Cardiac septum (tissue), 1 donor: ENCODE results near the gene LAMA4. TPM values are rescaled to one million over a fixed set of nuclear protein-coding genes. Genes with fewer than 3 reads are reported as not detected.
"Not testable (repeated sequence)": the region's sequence is repeated elsewhere in the genome, so short reads cannot be mapped to it uniquely, and the experiment has no call there.

Experiments
- DNase-seq: peaks from one replicate; pipeline ENCODE4 v3.0.0-alpha.2; 2020; ENCODE audit warnings: low spot score
- intact Hi-C: fragments of 100-400 bp; cut with DNase I; formaldehyde crosslinking; loops from one replicate; pipeline ENCODE4 v1.14.0; 2022
- total RNA-seq: library from RNA; stranded (reverse); fragmentation: NEBNext Ultra II Directional; extraction: Animal tissue kit (Norgen Biotek cat#: 25700); gene quantifications from one replicate; pipeline ENCODE4 v1.2.1, GENCODE V29; 2021
- donor health status: DM: no; HTN: no; CAD: no.

Gene LAMA4
- total RNA-seq, 1 donor from 2014 or later: 93.9 TPM

- intact Hi-C loops: no loop called here
- DNase-seq: no peak
Observed at GRCh38 chr6:112202639-112203341, 51.6 kb downstream of the LAMA4 start.

- intact Hi-C loops, DNase-seq: not testable (repeated sequence)
Observed at GRCh38 chr6:112200185-112200914, 54.0 kb downstream of the LAMA4 start.

GRCh38 chr6:112199001-112199403 is 55.4 kb downstream of the LAMA4 start:
- intact Hi-C loops: no loop called here

GRCh38 chr6:112198582-112198981 is 55.8 kb downstream of the LAMA4 start:
- intact Hi-C loops: no loop called here
- DNase-seq: no peak

More at GRCh38 chr6:112199001-112199403, 55.4 kb downstream of the LAMA4 start:
- DNase-seq: no peak

- intact Hi-C loops: no loop called here
- DNase-seq: no peak
Observed at GRCh38 chr6:112197636-112198035, 56.7 kb downstream of the LAMA4 start.

GRCh38 chr6:112196306-112196705 is 58.1 kb downstream of the LAMA4 start:
- intact Hi-C loops: no loop called here
- DNase-seq: no peak

GRCh38 chr6:112195166-112195565 is 59.2 kb downstream of the LAMA4 start:
- DNase-seq: no peak
- intact Hi-C loops: no loop called here

GRCh38 chr6:112194511-112194910 is 59.9 kb downstream of the LAMA4 start:
- DNase-seq: no peak
- intact Hi-C loops: no loop called here

- intact Hi-C loops: no loop called here
- DNase-seq: no peak
Observed at GRCh38 chr6:112193535-112194051, 60.8 kb downstream of the LAMA4 start.

- intact Hi-C loops: no loop called here
- DNase-seq: no peak
Observed at GRCh38 chr6:112193117-112193516, 61.2 kb downstream of the LAMA4 start.

GRCh38 chr6:112191509-112192020 is 62.8 kb downstream of the LAMA4 start:
- no peak for DNase-seq
- intact Hi-C loops: no loop called here

GRCh38 chr6:112190164-112190563 is 64.2 kb downstream of the LAMA4 start:
- no peak for DNase-seq
- intact Hi-C loops: no loop called here

- no peak for DNase-seq
- intact Hi-C loops: no loop called here
Observed at GRCh38 chr6:112189494-112189893, 64.9 kb downstream of the LAMA4 start.

GRCh38 chr6:112188906-112189305 is 65.5 kb downstream of the LAMA4 start:
- no peak for DNase-seq
- intact Hi-C loops: no loop called here

- no peak for DNase-seq
- intact Hi-C loops: no loop called here
Observed at GRCh38 chr6:112187736-112188135, 66.6 kb downstream of the LAMA4 start.

GRCh38 chr6:112184951-112185350 is 69.4 kb downstream of the LAMA4 start:
- intact Hi-C loops: loop anchor here (5.0 kb wide), 3 partner anchors 37 to 97 kb away; no protein-coding TSS in a partner anchor
- no peak for DNase-seq

- DNase-seq: no peak
- intact Hi-C loops: loop anchor here (5.0 kb wide), 3 partner anchors 39 to 99 kb away; no protein-coding TSS in a partner anchor
Observed at GRCh38 chr6:112183271-112183671, 71.1 kb downstream of the LAMA4 start.

- no peak for DNase-seq
- intact Hi-C loops: loop anchor here (5.0 kb wide), 3 partner anchors 41 to 101 kb away; no protein-coding TSS in a partner anchor
Observed at GRCh38 chr6:112181130-112181529, 73.2 kb downstream of the LAMA4 start.

GRCh38 chr6:112180095-112180820 is 74.1 kb downstream of the LAMA4 start:
- DNase-seq: no peak
- intact Hi-C loops: loop anchor here (1.0 to 5.0 kb wide), 4 partner anchors 42 to 132 kb away; no protein-coding TSS in a partner anchor

- intact Hi-C loops: loop anchor here (1.0 to 5.0 kb wide), 4 partner anchors 43 to 133 kb away; no protein-coding TSS in a partner anchor
- DNase-seq: no peak
Observed at GRCh38 chr6:112179631-112180030, 74.7 kb downstream of the LAMA4 start.
